Adrenal gland (tissue), 5 donors: ENCODE data around the gene SSTR1.

Experiments used
- CTCF ChIP-seq, 6 experiments: fragments of 450-650 bp in 4 of 6; fragments of 200-600 bp in 2 of 6; sonication (generic) in 1 of 6; IDR thresholded peaks; 1 replicate in 5 of 6; 2 replicates in 1 of 6; pipeline versions ENCODE4 v1.5.1 to v1.8.0; 2016 to 2021; ENCODE audit warnings: antibody characterized with exemption in 6 of 6, mild to moderate bottlenecking in 2 of 6, moderate library complexity in 1 of 6
- POLR2A ChIP-seq, 2 donors: fragments of 450-650 bp; IDR thresholded peaks; one replicate each; pipeline ENCODE4 v1.6.1; 2017; ENCODE audit warnings: antibody characterized with exemption in 2 of 2, mild to moderate bottlenecking in 2 of 2, moderate library complexity in 1 of 2
- donor health status: DM: no; HTN: no; CAD: no.

- TF ChIP-seq CTCF (IDR thresholded peaks at IDR 0.05) (no peak), POLR2A (IDR thresholded peaks at IDR 0.05) (no peak)
Observed at GRCh38 chr14:38185671-38186070, 22.0 kb upstream of the SSTR1 start.
